ENCODE results near the gene PCDH15.

The PCDH15 gene

DNA sequence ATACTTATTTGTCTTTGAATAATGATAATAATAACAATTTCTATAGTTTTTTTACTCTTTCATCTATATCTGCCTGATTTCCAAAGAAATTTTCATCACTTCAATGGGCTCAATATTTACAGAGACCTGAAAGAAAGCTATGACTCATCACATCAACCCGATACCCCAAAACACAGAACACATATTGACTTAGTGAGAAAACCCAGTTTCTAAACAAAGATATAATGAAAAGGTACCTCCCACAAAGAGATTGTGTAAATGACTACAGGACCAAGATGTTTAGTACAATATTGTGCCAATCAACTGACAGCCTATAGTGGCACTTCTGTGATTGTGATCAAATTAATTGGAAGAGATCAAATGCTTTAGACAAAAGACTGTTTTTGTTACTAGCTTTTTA is 133.9 kb downstream of the PCDH15 start:
- no peaks in the 10 kb centered on the region for H3K4me1 Mint-ChIP-seq (ENCODE audit: low read depth in 2 of 2)
- H3K27ac Mint-ChIP-seq, result no peak overlapping the region
- no peaks in the 10 kb centered on the region for H3K36me3 Mint-ChIP-seq (ENCODE audit: insufficient read depth)
- H3K4me3 Mint-ChIP-seq, result no peak overlapping the region
- peaks cover 0 to 1% of the 10 kb centered on the region in 2 donors for H3K9me3 Mint-ChIP-seq
- DNase-seq, result no peak
- H3K27me3 Mint-ChIP-seq, result no peaks in the 10 kb centered on the region
- ATAC-seq (replicated peaks), result no peak

- no peak for ATAC-seq (replicated peaks)
- H3K4me3 Mint-ChIP-seq, result no peak overlapping the region
- H3K9me3 Mint-ChIP-seq, result peaks cover 0 to 3% of the 10 kb centered on the region in 2 donors
- DNase-seq, result no peak
- H3K36me3 Mint-ChIP-seq (ENCODE audit: insufficient read depth), result no peaks in the 10 kb centered on the region
- H3K4me1 Mint-ChIP-seq (ENCODE audit: low read depth in 2 of 2), result no peaks in the 10 kb centered on the region
- H3K27me3 Mint-ChIP-seq, result no peaks in the 10 kb centered on the region
- H3K27ac Mint-ChIP-seq, result no peak overlapping the region
Observed at GRCh38 chr10:54666192-54666591, 134.8 kb downstream of the PCDH15 start.

DNA sequence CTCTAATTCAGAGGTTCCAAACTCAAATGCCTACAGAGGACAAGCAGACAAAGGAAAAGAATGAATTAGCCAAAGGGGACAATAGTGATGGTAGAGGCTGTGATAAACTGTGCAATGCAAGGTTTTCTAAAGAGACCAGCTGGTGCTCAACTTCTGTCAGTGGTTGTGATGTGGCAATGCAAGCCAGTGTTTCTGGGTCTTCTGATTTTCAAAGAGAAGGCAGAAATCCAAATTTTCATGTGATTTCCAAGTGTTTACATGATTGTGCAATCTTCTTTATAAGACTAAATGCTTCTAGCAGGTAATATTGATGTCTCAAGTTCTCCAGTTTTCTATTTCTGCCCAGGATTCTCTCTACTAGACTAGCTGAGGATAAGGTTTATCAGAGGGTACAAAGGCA is 135.9 kb downstream of the PCDH15 start:
- H3K27ac Mint-ChIP-seq, result no peak overlapping the region
- H3K9me3 Mint-ChIP-seq, result peaks cover 0 to 3% of the 10 kb centered on the region in 2 donors
- H3K4me3 Mint-ChIP-seq, result no peak overlapping the region
- no peaks in the 10 kb centered on the region for H3K36me3 Mint-ChIP-seq (ENCODE audit: insufficient read depth)
- DNase-seq (no peak), ATAC-seq (replicated peaks) (no peak)
- no peaks in the 10 kb centered on the region for H3K27me3 Mint-ChIP-seq
- no peaks in the 10 kb centered on the region for H3K4me1 Mint-ChIP-seq (ENCODE audit: low read depth in 2 of 2)

GRCh38 chr10:54660397-54660796 is 140.6 kb downstream of the PCDH15 start:
- ATAC-seq (replicated peaks) (no peak), DNase-seq (no peak)
- Mint-ChIP-seq H3K27ac (no peak overlapping the region), H3K4me1 (ENCODE audit: low read depth in 2 of 2) (no peaks in the 10 kb centered on the region), H3K4me3 (no peak overlapping the region), H3K27me3 (no peaks in the 10 kb centered on the region), H3K36me3 (ENCODE audit: insufficient read depth) (no peaks in the 10 kb centered on the region), H3K9me3 (peaks cover 1 to 17% of the 10 kb centered on the region in 2 donors)

DNA sequence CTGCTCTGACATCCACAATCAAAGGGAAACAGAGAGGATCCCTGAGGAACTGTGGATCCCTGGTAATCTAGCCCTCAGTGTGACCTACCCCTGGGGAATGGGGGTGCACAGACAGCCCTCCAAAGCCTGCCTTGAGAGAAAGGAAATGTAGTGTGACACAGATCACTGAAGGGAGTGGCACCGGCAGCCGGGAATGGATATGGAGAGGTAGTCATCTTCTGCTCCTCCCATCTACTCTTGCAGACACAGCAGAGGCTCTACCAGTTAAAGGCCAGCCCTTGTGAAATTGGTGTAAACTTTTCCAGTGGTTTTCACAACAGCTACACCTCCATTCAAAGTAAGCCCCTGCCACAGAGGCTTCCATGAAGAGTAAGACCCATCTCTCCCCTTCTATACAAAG is 144.4 kb downstream of the PCDH15 start:
- H3K36me3 Mint-ChIP-seq (ENCODE audit: insufficient read depth), result no peaks in the 10 kb centered on the region
- no peak overlapping the region for H3K4me3 Mint-ChIP-seq
- H3K4me1 Mint-ChIP-seq (ENCODE audit: low read depth in 2 of 2), result no peaks in the 10 kb centered on the region
- no peaks in the 10 kb centered on the region for H3K27me3 Mint-ChIP-seq
- H3K27ac Mint-ChIP-seq, result no peak overlapping the region
- peaks cover 7 to 24% of the 10 kb centered on the region in 2 donors for H3K9me3 Mint-ChIP-seq
- DNase-seq (no peak), ATAC-seq (replicated peaks) (no peak)

- H3K36me3 Mint-ChIP-seq (ENCODE audit: insufficient read depth), result no peaks in the 10 kb centered on the region
- H3K27me3 Mint-ChIP-seq, result no peaks in the 10 kb centered on the region
- no peaks in the 10 kb centered on the region for H3K4me1 Mint-ChIP-seq (ENCODE audit: low read depth in 2 of 2)
- DNase-seq, result no peak
- H3K27ac Mint-ChIP-seq, result no peak overlapping the region
- ATAC-seq (replicated peaks), result no peak
- no peak overlapping the region for H3K4me3 Mint-ChIP-seq
- H3K9me3 Mint-ChIP-seq, result peaks cover 15 to 24% of the 10 kb centered on the region in 2 donors
Observed at GRCh38 chr10:54653518-54653917, 147.5 kb downstream of the PCDH15 start.

- Mint-ChIP-seq H3K4me3 (no peak overlapping the region), H3K36me3 (ENCODE audit: insufficient read depth) (no peaks in the 10 kb centered on the region), H3K27me3 (no peaks in the 10 kb centered on the region), H3K9me3 (peaks cover 7 to 17% of the 10 kb centered on the region in 2 donors), H3K4me1 (ENCODE audit: low read depth in 2 of 2) (no peaks in the 10 kb centered on the region), H3K27ac (no peak overlapping the region)
- no peak for ATAC-seq (replicated peaks)
- DNase-seq, result no peak
Observed at GRCh38 chr10:54650547-54650946, 150.5 kb downstream of the PCDH15 start.

- Mint-ChIP-seq H3K27me3 (no peaks in the 10 kb centered on the region), H3K9me3 (peaks cover 9 to 17% of the 10 kb centered on the region in 2 donors), H3K4me3 (no peak overlapping the region), H3K4me1 (ENCODE audit: low read depth in 2 of 2) (no peaks in the 10 kb centered on the region), H3K27ac (no peak overlapping the region), H3K36me3 (ENCODE audit: insufficient read depth) (no peaks in the 10 kb centered on the region)
- no peak for ATAC-seq (replicated peaks)
- no peak for DNase-seq
Observed at GRCh38 chr10:54622017-54622416, 179.0 kb downstream of the PCDH15 start.

DNA sequence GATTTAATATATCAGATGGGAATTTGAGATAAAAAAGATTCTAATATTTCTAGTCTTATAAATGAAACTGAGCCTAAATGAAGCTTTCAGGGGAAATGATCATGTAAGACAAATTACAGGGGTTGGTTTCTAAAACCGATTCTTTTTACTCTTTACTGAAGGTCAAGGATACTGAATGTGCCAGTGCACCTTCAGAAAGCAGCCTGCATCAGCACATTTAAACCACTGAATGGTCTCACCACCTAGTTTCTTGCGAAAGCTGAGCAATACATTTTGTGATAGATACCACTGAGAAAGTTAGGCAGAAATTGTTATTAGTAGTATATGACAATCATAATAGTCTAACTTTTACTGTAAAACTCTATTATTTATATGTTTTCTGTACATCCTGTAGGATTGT is 180.7 kb downstream of the PCDH15 start:
- Mint-ChIP-seq H3K4me1 (ENCODE audit: low read depth in 2 of 2) (no peaks in the 10 kb centered on the region), H3K27me3 (no peaks in the 10 kb centered on the region), H3K9me3 (peaks cover 5 to 10% of the 10 kb centered on the region in 2 donors), H3K36me3 (ENCODE audit: insufficient read depth) (no peaks in the 10 kb centered on the region), H3K4me3 (no peak overlapping the region), H3K27ac (no peak overlapping the region)
- no peak for DNase-seq
- ATAC-seq (replicated peaks), result no peak

DNA sequence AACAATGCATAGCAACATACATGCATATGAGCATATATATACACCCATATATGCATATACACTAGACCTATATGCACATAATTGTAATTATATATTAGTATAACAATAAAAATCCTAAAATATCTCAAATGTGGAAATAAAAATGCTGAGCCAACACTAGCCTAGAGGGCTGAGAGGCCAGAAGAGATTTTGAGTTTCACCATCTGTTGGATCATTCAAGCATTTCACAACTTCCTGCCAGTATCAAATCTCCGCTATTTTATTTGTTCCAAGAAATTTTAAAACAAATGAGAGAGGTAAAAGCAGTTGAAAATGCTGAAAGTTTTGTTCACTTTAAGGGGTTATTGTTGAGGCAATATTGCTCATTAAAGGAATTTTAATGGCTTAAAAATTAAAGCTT is 187.0 kb downstream of the PCDH15 start:
- H3K9me3 Mint-ChIP-seq, result peaks cover 0 to 6% of the 10 kb centered on the region in 2 donors
- H3K36me3 Mint-ChIP-seq (ENCODE audit: insufficient read depth), result no peaks in the 10 kb centered on the region
- H3K4me1 Mint-ChIP-seq (ENCODE audit: low read depth in 2 of 2), result no peaks in the 10 kb centered on the region
- H3K27ac Mint-ChIP-seq, result no peak overlapping the region
- H3K4me3 Mint-ChIP-seq, result no peak overlapping the region
- ATAC-seq (replicated peaks) (no peak), DNase-seq (no peak)
- H3K27me3 Mint-ChIP-seq, result no peaks in the 10 kb centered on the region

GRCh38 chr10:54613162-54613561 is 187.9 kb downstream of the PCDH15 start:
- peaks cover 0 to 6% of the 10 kb centered on the region in 2 donors for H3K9me3 Mint-ChIP-seq
- DNase-seq (no peak), ATAC-seq (replicated peaks) (no peak)
- no peak overlapping the region for H3K4me3 Mint-ChIP-seq
- H3K4me1 Mint-ChIP-seq (ENCODE audit: low read depth in 2 of 2), result no peaks in the 10 kb centered on the region
- H3K27ac Mint-ChIP-seq, result no peak overlapping the region
- no peaks in the 10 kb centered on the region for H3K36me3 Mint-ChIP-seq (ENCODE audit: insufficient read depth)
- no peaks in the 10 kb centered on the region for H3K27me3 Mint-ChIP-seq

GRCh38 chr10:54609423-54609822 is 191.6 kb downstream of the PCDH15 start:
- Mint-ChIP-seq H3K4me3 (no peak overlapping the region), H3K27me3 (no peaks in the 10 kb centered on the region), H3K4me1 (ENCODE audit: low read depth in 2 of 2) (no peaks in the 10 kb centered on the region), H3K9me3 (peaks cover 0 to 15% of the 10 kb centered on the region in 2 donors), H3K27ac (no peak overlapping the region), H3K36me3 (ENCODE audit: insufficient read depth) (no peaks in the 10 kb centered on the region)
- ATAC-seq (replicated peaks), result no peak
- DNase-seq, result no peak

- Mint-ChIP-seq H3K4me1 (ENCODE audit: low read depth in 2 of 2) (no peaks in the 10 kb centered on the region), H3K27me3 (no peaks in the 10 kb centered on the region), H3K4me3 (no peak overlapping the region), H3K36me3 (ENCODE audit: insufficient read depth) (no peaks in the 10 kb centered on the region), H3K9me3 (peaks cover 3 to 15% of the 10 kb centered on the region in 2 donors), H3K27ac (no peak overlapping the region)
- ATAC-seq (replicated peaks) (no peak), DNase-seq (no peak)
Observed at GRCh38 chr10:54607983-54608382, 193.0 kb downstream of the PCDH15 start.

- Mint-ChIP-seq H3K27ac (no peak overlapping the region), H3K9me3 (peaks cover 8 to 26% of the 10 kb centered on the region in 2 donors), H3K4me1 (ENCODE audit: low read depth in 2 of 2) (no peaks in the 10 kb centered on the region), H3K4me3 (no peak overlapping the region), H3K27me3 (no peaks in the 10 kb centered on the region), H3K36me3 (ENCODE audit: insufficient read depth) (no peaks in the 10 kb centered on the region)
- ATAC-seq (replicated peaks) (no peak), DNase-seq (no peak)
Observed at GRCh38 chr10:54594289-54594688, 206.7 kb downstream of the PCDH15 start.

- DNase-seq, result no peak
- no peak for ATAC-seq (replicated peaks)
- H3K4me1 Mint-ChIP-seq (ENCODE audit: low read depth in 2 of 2), result no peaks in the 10 kb centered on the region
- no peak overlapping the region for H3K4me3 Mint-ChIP-seq
- no peak overlapping the region for H3K27ac Mint-ChIP-seq
- no peaks in the 10 kb centered on the region for H3K9me3 Mint-ChIP-seq
- no peaks in the 10 kb centered on the region for H3K27me3 Mint-ChIP-seq
- no peaks in the 10 kb centered on the region for H3K36me3 Mint-ChIP-seq (ENCODE audit: insufficient read depth)
Observed at GRCh38 chr10:54587971-54588370, 213.1 kb downstream of the PCDH15 start.

Measured in effector memory CD8-positive, alpha-beta T cell (primary cell).